HEK293T (cell line): Measurements from ENCODE around the gene SCN10A.

Experiments used
- CTCF ChIA-PET: fragments of 350-600 bp; formaldehyde crosslinking; extraction: SDS; loops from one replicate; lab custom pipeline; 2021; ENCODE audit warnings: antibody characterized with exemption, inconsistent platforms; lab: Yijun Ruan, JAX
- POLR2A ChIA-PET: fragments of 350-600 bp; formaldehyde crosslinking; extraction: SDS; loops from one replicate; lab custom pipeline; 2020; ENCODE audit warnings: antibody characterized with exemption, inconsistent platforms; lab: Yijun Ruan, JAX
- DNase-seq: peaks from one replicate; pipeline ENCODE4 v3.0.0; 2012; ENCODE audit warnings: mixed read lengths; ENCODE audit errors: extremely low spot score
- ARNT ChIP-seq: fragments of 450-650 bp; IDR thresholded peaks from 2 replicates; pipeline ENCODE4 v1.6.1; 2017; ENCODE audit warnings: mild to moderate bottlenecking
- BHLHE40 ChIP-seq: fragments of 450-650 bp; IDR thresholded peaks from 2 replicates; pipeline ENCODE4 v1.6.1; 2016; ENCODE audit warnings: mild to moderate bottlenecking, moderate library complexity, borderline replicate concordance
- CTBP1 ChIP-seq: fragments of 450-650 bp; IDR thresholded peaks from 2 replicates; pipeline ENCODE4 v1.6.1; 2016; ENCODE audit warnings: borderline replicate concordance
- ELF4 ChIP-seq: fragments of 450-650 bp; IDR thresholded peaks from 2 replicates; pipeline ENCODE4 v1.6.1; 2017; ENCODE audit warnings: antibody characterized with exemption
- FOXA1 ChIP-seq: fragments of 450-650 bp; IDR thresholded peaks from 2 replicates; pipeline ENCODE4 v1.6.1; 2016; ENCODE audit warnings: mild to moderate bottlenecking
- FOXK2 ChIP-seq: fragments of 450-650 bp; IDR thresholded peaks from 2 replicates; pipeline ENCODE4 v1.6.1; 2016; ENCODE audit warnings: mild to moderate bottlenecking
- FOXM1 ChIP-seq: fragments of 450-650 bp; IDR thresholded peaks from 2 replicates; pipeline ENCODE4 v1.6.1; 2017; ENCODE audit warnings: mild to moderate bottlenecking, borderline replicate concordance
- HDGF ChIP-seq: fragments of 450-650 bp; IDR thresholded peaks from 2 replicates; pipeline ENCODE4 v1.6.1; 2017; ENCODE audit warnings: antibody characterized with exemption, borderline replicate concordance
- L3MBTL2 ChIP-seq: fragments of 450-650 bp; conservative IDR thresholded peaks from 2 replicates; pipeline ENCODE4 v1.6.1; 2016; ENCODE audit warnings: mild to moderate bottlenecking
- LEF1 ChIP-seq: fragments of 450-650 bp; IDR thresholded peaks from 2 replicates; pipeline ENCODE4 v1.6.1; 2017; ENCODE audit warnings: mild to moderate bottlenecking, borderline replicate concordance
- NFRKB ChIP-seq: fragments of 450-650 bp; IDR thresholded peaks from 2 replicates; pipeline ENCODE4 v1.6.1; 2016; ENCODE audit warnings: mild to moderate bottlenecking, moderate library complexity
- SP1 ChIP-seq: fragments of 450-650 bp; IDR thresholded peaks from 2 replicates; pipeline ENCODE4 v1.6.1; 2017
- SUZ12 ChIP-seq: fragments of 450-650 bp; IDR thresholded peaks from 2 replicates; pipeline ENCODE4 v1.6.1; 2016; ENCODE audit warnings: mild to moderate bottlenecking
- TARDBP ChIP-seq: fragments of 450-650 bp; IDR thresholded peaks from 2 replicates; pipeline ENCODE4 v1.6.1; 2016
- ZNF384 ChIP-seq: fragments of 450-650 bp; IDR thresholded peaks from 2 replicates; pipeline ENCODE4 v1.6.1; 2016
- TF ChIP-seq, protein P1 (sequence below): fragments of 450-650 bp; IDR thresholded peaks from 2 replicates; pipeline ENCODE4 v1.6.1; 2016

SCN10A gene

DNA sequence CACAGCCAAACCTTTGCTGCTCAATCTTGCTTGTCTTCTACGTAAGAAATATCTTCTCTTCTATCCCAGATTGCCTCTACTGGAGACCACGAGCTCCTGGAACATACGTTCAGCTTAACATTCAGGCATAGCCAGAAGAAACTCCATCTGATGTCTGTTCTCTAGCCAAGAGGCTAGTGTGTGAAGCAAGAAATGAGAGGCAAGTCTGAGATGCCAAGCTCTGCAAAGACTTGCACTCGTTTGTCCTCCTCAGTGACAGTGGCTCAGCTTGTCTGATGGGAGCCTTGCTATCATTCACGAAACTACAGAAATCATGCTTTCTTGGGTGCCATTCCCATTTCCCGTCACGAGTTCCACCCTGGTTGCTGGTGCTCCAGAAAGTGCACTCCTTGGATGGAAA, at the start of gene SCN10A:
SCN10A (minus strand) TSS at position 192 of the 400 bp plus-strand sequence. CDS start 22,207 bp downstream, outside the sequence.
- ChIA-PET CTCF (no interaction called here), POLR2A (no interaction called here)
- no peak for DNase-seq
- TF ChIP-seq FOXM1 (no peak), ELF4 (no peak), LEF1 (no peak), SP1 (no peak)

DNA sequence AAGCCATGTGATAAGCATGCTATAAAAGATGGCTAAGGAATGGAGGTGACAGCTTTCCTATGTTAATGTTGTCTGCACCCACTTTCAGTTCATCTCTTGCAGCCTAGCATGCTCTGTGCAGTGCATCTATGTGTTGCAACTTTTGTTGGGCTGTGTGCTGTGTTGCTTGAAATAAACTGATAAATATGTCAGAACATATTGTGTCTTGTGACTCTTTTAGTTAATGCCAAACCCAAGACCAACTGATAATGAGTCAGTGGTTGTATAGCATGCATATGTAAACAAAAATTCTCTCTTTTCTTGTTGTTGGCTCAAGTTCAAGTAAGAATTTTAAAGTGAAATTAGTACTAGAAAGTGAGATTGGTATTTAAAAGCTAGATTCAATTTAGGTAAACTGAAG, 37.0 kb upstream of the SCN10A start:
- ChIA-PET CTCF (no interaction called here), POLR2A (no interaction called here)
- TF ChIP-seq FOXK2, result no peak
- TF ChIP-seq ZNF384, result no peak
- TF ChIP-seq ARNT, result no peak
- no peak for DNase-seq

DNA sequence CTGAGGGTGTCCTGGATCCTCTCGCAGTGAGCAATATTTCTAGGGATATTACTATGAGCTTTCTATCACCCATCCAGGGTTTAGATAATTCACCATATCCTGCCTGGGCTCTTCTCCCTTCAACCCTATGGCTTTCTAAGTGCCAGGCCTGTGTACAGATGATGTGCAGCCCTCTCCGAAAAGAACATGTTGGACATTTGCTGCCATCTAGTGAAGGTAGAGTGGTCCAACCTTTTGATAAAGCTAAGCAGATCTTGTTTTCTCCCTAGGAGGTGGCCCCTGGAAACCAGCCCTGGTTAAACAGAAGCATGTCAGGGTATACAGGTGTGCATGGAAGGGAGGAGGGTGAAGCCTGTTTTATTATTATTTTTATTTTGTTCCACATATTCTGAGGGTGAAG, 27.9 kb upstream of the SCN10A start:
- CTCF ChIA-PET, result interaction anchor here (0.6 to 1.3 kb wide), 11 partner anchors 9 to 460 kb away, joined by 3 to 9 read pairs (median 4); no protein-coding TSS in a partner anchor

DNA sequence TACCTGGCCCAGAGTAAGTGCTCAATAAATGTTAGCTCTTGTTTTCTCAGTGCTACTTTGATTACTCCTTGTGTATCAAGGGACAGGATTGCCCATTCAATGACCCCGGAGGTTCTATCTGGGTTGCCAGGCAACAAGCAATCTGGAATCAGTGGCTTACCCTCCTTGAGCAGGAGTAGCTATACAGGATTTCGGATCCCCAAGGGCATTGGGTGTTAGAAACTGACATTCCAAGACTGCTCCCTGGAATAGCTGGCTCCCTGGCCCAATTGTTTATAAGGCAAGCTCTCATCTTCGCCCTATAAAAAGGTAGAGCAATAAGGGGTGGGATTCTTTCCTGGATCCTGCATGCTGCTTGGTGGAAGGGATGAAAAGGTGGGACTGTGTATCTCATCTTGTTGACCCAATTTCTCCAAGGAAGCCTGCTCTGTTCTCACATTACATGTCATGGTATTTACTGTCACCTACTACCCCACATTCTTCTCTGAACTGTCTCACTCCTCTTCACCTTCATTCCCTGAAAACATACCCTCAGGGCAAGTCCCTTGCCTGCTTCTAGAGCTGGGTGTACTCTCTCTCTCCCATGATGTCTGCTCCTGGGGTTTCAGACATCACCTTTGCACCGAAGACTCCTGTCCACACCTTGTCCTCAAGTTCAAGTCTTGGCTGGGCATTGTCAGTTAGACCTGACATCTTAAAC, 26.4 kb upstream of the SCN10A start:
- TF ChIP-seq ELF4, result no peak
- TF ChIP-seq ARNT, result no peak
- no peak for TF ChIP-seq FOXK2
- no peak for TF ChIP-seq SP1
- TF ChIP-seq ZNF384, result no peak
- TF ChIP-seq, protein P1, sequence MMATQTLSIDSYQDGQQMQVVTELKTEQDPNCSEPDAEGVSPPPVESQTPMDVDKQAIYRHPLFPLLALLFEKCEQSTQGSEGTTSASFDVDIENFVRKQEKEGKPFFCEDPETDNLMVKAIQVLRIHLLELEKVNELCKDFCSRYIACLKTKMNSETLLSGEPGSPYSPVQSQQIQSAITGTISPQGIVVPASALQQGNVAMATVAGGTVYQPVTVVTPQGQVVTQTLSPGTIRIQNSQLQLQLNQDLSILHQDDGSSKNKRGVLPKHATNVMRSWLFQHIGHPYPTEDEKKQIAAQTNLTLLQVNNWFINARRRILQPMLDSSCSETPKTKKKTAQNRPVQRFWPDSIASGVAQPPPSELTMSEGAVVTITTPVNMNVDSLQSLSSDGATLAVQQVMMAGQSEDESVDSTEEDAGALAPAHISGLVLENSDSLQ, result no peak
- no peak for TF ChIP-seq CTBP1
- no peak for TF ChIP-seq BHLHE40
- TF ChIP-seq SUZ12, result no peak
- no peak for TF ChIP-seq FOXA1
- no peak for TF ChIP-seq FOXM1
- TF ChIP-seq LEF1, result no peak
- TF ChIP-seq L3MBTL2, result no peak
- no peak for TF ChIP-seq HDGF
- no peak for TF ChIP-seq NFRKB
- no peak for TF ChIP-seq TARDBP
- CTCF ChIA-PET, result interaction anchor here (0.6 kb wide), 1 partner anchor 119 kb away, joined by 3 read pairs; no protein-coding TSS in a partner anchor
- DNase-seq, result no peak
- POLR2A ChIA-PET, result no interaction called here

More for the DNA sequence above, 27.9 kb upstream of the SCN10A start:
- DNase-seq, result peak; percentile 27
- POLR2A ChIA-PET, result no interaction called here
- no peak for TF ChIP-seq ARNT
- TF ChIP-seq, protein P1, result no peak
- TF ChIP-seq ZNF384, result no peak
- TF ChIP-seq BHLHE40, result no peak
- no peak for TF ChIP-seq L3MBTL2

DNA sequence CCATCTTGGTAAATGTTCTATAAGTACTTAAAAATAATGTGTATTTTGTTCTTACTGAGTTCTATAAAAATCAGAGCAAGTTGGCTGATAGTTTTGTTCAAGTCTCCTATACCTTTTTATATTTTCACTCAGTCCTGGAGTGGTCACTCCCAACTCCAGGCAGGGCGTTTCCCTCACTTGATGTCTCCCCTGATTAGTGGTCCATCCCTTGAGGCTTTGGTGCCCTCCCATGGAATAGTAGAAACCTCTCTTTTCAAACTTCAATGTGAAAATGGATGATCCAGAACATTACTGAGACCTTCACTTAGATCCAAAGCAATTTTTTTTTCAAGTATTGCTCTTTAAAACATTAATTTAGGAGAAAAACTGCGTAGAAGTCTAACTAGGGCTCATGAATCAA, 25.0 kb upstream of the SCN10A start:
- DNase-seq, result no peak
- CTCF ChIA-PET, result no interaction called here
- TF ChIP-seq CTBP1 (no peak), HDGF (no peak), LEF1 (no peak), TARDBP (no peak)
- POLR2A ChIA-PET, result no interaction called here

DNA sequence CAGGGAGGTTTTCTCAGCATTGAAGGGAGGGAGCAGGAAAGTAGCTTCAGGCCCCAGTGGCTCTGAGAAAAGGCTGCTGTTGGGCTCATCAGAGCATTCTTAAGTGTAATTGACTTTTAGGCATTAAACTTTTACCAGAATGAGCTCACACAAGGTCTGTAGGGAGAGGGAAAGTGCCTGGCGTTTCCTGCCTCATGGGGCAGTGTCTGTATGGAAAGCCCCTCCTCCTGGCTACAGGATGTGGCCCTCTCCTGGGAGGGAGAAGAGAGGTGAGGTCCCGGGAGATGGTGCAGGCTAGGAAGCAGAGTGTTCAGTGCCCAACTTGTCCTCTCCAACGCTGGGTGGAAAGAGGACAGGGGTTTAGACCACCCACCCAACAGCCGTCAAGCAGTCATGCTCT, 21.3 kb upstream of the SCN10A start:
- no peak for TF ChIP-seq BHLHE40
- no peak for TF ChIP-seq ARNT
- no peak for TF ChIP-seq NFRKB
- no peak for TF ChIP-seq FOXK2
- TF ChIP-seq ZNF384, result no peak
- TF ChIP-seq L3MBTL2, result no peak
- TF ChIP-seq FOXM1, result no peak
- TF ChIP-seq FOXA1, result no peak
- TF ChIP-seq LEF1, result no peak
- TF ChIP-seq SP1, result no peak
- ChIA-PET POLR2A (no interaction called here), CTCF (interaction anchor here (0.6 to 1.3 kb wide), 2 partner anchors 101 to 451 kb away, joined by 3 to 4 read pairs; no protein-coding TSS in a partner anchor)
- no peak for DNase-seq

DNA sequence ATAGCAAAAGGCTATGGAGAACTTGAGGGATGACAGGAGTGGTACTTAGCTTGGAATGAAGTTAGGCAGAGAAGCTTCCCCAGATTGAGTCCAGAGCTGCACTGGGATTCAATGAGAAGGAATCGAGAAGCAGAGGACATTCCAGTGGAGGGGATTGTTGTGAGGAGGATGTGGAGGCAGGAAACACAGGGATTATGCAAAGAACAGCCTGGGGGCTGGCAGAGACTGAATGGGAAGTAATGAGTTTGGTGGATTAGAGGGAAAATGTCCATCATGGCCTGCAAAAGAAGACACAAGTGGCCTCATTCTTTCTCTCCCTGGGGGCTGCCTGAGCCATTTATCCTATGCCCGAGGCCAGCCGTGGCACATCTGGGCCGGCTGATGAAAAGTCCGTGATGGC, 20.5 kb upstream of the SCN10A start:
- ChIA-PET POLR2A (no interaction called here), CTCF (no interaction called here)
- DNase-seq, result no peak
- no peak for TF ChIP-seq L3MBTL2
- no peak for TF ChIP-seq FOXK2
- TF ChIP-seq, protein P1, result no peak
